Esophagus squamous epithelium (tissue), 4 donors: Measurements from ENCODE around the gene THSD8.

Experiments
- POLR2A ChIP-seq, 4 donors: fragments of 450-650 bp; IDR thresholded peaks; one replicate each; pipeline ENCODE4 v1.6.1; 2017; ENCODE audit warnings: antibody characterized with exemption in 4 of 4, mild to moderate bottlenecking in 4 of 4, moderate library complexity in 3 of 4
- TF ChIP-seq, protein P1 (sequence below), 6 experiments: fragments of 450-650 bp in 4 of 6; fragments of 200-600 bp in 2 of 6; sonication (generic) in 2 of 6; IDR thresholded peaks; one replicate each; pipeline ENCODE4 v1.5.1; 2016 to 2019; ENCODE audit warnings: antibody characterized with exemption in 6 of 6, mild to moderate bottlenecking in 4 of 6, moderate library complexity in 4 of 6

DNA sequence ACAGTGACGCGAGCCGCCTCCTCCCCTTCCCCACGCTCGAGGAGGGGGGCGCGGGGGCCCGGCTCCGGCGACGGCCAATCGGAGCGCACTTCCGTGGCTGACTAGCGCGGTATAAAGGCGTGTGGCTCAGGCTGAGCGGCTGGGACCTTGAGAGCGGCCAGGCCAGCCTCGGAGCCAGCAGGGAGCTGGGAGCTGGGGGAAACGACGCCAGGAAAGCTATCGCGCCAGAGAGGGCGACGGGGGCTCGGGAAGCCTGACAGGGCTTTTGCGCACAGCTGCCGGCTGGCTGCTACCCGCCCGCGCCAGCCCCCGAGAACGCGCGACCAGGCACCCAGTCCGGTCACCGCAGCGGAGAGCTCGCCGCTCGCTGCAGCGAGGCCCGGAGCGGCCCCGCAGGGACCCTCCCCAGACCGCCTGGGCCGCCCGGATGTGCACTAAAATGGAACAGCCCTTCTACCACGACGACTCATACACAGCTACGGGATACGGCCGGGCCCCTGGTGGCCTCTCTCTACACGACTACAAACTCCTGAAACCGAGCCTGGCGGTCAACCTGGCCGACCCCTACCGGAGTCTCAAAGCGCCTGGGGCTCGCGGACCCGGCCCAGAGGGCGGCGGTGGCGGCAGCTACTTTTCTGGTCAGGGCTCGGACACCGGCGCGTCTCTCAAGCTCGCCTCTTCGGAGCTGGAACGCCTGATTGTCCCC, 10.4 kb upstream of the THSD8 start, which contains the start of gene JUNB:
- TF ChIP-seq, protein P1, sequence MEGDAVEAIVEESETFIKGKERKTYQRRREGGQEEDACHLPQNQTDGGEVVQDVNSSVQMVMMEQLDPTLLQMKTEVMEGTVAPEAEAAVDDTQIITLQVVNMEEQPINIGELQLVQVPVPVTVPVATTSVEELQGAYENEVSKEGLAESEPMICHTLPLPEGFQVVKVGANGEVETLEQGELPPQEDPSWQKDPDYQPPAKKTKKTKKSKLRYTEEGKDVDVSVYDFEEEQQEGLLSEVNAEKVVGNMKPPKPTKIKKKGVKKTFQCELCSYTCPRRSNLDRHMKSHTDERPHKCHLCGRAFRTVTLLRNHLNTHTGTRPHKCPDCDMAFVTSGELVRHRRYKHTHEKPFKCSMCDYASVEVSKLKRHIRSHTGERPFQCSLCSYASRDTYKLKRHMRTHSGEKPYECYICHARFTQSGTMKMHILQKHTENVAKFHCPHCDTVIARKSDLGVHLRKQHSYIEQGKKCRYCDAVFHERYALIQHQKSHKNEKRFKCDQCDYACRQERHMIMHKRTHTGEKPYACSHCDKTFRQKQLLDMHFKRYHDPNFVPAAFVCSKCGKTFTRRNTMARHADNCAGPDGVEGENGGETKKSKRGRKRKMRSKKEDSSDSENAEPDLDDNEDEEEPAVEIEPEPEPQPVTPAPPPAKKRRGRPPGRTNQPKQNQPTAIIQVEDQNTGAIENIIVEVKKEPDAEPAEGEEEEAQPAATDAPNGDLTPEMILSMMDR (IDR thresholded peaks at IDR 0.05), result peak in 4 of 6 experiments; percentile 18 to 32 (median 26)
- TF ChIP-seq POLR2A (IDR thresholded peaks at IDR 0.05), result peak; percentile 97 to 100 (median 100)
